HL-60 (cell line): Measurements from ENCODE around the gene CPED1.
"Not testable (repeated sequence)": the region's sequence is repeated elsewhere in the genome, so short reads cannot be mapped to it uniquely, and the experiment has no call there.

Experiments used
- DNase-seq, 2 experiments: peaks; one replicate each; pipeline ENCODE4 v3.0.0-alpha.2; 2010 to 2020; ENCODE audit warnings: low read depth in 1 of 2, low spot score in 1 of 2
- H3K27ac ChIP-seq: fragments of 250-450 bp; sonication (Bioruptor Pico); replicated peaks from 2 replicates; pipeline ENCODE4 v1.5.1; 2020; ENCODE audit warnings: mild to moderate bottlenecking, moderate library complexity
- H3K27me3 ChIP-seq: fragments of 250-450 bp; sonication (Bioruptor Pico); 2 replicates; pipeline ENCODE4 v1.5.1; 2021; ENCODE audit warnings: mild to moderate bottlenecking, moderate library complexity; ENCODE audit not compliant: insufficient read depth, poor library complexity, severe bottlenecking
- H3K4me3 ChIP-seq: replicated peaks from 2 replicates; pipeline ENCODE4 v1.5.1; 2011; ENCODE audit warnings: mild to moderate bottlenecking, control low read depth, low read length; ENCODE audit not compliant: insufficient read depth
- GABPA ChIP-seq: IDR thresholded peaks from 2 replicates; pipeline ENCODE4 v1.6.1; 2012; ENCODE audit warnings: low read depth
- POLR2AphosphoS5 ChIP-seq: IDR thresholded peaks from 2 replicates; pipeline ENCODE4 v1.6.1; 2012; ENCODE audit warnings: low read depth
- SPI1 ChIP-seq: IDR thresholded peaks from 2 replicates; pipeline ENCODE4 v1.6.1; 2012; ENCODE audit warnings: low read depth, mild to moderate bottlenecking, borderline replicate concordance
- TF ChIP-seq, protein P1 (sequence below): IDR thresholded peaks from one replicate; pipeline ENCODE4 v1.5.1; 2011; ENCODE audit warnings: low read length, control low read depth, inconsistent platforms; ENCODE audit not compliant: insufficient read depth
- TF ChIP-seq, protein P2 (sequence below): IDR thresholded peaks from 2 replicates; pipeline ENCODE4 v1.6.1; 2012; ENCODE audit warnings: low read depth; ENCODE audit not compliant: insufficient replicate concordance

CPED1 gene

DNA sequence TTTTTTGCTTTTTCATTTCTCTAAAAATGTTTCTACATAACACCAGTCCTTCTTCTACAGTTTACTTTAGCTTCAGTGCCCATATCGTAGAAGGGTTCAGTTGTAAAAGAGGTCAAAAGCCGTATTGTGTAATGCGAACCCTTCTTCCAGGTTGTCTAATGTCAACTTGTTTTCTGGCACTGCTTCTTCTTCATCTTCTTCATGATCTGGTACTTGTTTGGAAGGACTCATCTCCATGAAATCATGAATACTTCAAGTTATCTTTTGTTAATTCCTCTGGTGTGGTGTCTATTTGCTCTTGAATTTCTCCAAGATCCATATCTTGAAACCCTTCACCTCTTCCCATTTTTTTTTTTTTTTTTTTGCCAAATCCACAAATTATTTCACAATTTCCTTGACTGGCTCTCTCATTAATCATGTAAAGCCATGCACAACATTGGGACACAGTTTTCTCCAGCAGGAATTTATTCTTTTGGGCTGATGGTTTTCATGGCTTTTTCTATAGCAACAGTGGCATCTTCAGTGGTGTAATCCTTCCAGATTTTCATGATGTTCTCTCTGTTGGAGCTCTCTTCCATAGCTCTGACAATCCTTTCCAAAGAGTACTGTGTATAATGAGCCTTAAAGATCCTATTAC lies 85.1 kb downstream of the CPED1 start:
- no peak overlapping the region for H3K27ac ChIP-seq
- no peak for TF ChIP-seq SPI1
- no peak for TF ChIP-seq GABPA
- TF ChIP-seq, protein P1, sequence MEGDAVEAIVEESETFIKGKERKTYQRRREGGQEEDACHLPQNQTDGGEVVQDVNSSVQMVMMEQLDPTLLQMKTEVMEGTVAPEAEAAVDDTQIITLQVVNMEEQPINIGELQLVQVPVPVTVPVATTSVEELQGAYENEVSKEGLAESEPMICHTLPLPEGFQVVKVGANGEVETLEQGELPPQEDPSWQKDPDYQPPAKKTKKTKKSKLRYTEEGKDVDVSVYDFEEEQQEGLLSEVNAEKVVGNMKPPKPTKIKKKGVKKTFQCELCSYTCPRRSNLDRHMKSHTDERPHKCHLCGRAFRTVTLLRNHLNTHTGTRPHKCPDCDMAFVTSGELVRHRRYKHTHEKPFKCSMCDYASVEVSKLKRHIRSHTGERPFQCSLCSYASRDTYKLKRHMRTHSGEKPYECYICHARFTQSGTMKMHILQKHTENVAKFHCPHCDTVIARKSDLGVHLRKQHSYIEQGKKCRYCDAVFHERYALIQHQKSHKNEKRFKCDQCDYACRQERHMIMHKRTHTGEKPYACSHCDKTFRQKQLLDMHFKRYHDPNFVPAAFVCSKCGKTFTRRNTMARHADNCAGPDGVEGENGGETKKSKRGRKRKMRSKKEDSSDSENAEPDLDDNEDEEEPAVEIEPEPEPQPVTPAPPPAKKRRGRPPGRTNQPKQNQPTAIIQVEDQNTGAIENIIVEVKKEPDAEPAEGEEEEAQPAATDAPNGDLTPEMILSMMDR, result no peak
- no peak for TF ChIP-seq POLR2AphosphoS5
- TF ChIP-seq, protein P2, sequence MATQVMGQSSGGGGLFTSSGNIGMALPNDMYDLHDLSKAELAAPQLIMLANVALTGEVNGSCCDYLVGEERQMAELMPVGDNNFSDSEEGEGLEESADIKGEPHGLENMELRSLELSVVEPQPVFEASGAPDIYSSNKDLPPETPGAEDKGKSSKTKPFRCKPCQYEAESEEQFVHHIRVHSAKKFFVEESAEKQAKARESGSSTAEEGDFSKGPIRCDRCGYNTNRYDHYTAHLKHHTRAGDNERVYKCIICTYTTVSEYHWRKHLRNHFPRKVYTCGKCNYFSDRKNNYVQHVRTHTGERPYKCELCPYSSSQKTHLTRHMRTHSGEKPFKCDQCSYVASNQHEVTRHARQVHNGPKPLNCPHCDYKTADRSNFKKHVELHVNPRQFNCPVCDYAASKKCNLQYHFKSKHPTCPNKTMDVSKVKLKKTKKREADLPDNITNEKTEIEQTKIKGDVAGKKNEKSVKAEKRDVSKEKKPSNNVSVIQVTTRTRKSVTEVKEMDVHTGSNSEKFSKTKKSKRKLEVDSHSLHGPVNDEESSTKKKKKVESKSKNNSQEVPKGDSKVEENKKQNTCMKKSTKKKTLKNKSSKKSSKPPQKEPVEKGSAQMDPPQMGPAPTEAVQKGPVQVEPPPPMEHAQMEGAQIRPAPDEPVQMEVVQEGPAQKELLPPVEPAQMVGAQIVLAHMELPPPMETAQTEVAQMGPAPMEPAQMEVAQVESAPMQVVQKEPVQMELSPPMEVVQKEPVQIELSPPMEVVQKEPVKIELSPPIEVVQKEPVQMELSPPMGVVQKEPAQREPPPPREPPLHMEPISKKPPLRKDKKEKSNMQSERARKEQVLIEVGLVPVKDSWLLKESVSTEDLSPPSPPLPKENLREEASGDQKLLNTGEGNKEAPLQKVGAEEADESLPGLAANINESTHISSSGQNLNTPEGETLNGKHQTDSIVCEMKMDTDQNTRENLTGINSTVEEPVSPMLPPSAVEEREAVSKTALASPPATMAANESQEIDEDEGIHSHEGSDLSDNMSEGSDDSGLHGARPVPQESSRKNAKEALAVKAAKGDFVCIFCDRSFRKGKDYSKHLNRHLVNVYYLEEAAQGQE, result no peak
- H3K4me3 ChIP-seq, result no peak overlapping the region
- no peak for DNase-seq
- H3K27me3 ChIP-seq, result no peaks in the 10 kb centered on the region

GRCh38 chr7:121075424-121075841 lies 86.9 kb downstream of the CPED1 start:
- H3K27ac ChIP-seq, H3K27me3 ChIP-seq, H3K4me3 ChIP-seq, DNase-seq: not testable (repeated sequence)

DNA sequence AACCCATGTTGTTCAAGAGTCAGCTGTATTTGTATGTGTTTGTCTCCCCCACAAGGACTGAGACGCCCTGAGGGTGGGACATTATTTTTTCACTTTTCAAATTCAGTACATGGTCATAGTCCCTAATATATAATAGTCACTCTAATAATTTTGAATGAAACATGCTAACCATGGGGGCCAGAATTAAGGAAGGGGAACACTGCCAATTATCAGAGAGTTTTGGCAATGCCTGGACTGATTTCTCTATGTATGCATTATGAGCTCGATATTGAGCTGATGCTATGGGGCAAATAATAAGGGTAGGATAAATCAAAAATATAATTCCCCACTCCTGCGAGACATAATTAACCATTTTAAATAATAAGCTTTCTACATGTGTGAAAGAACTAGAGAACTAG lies 87.4 kb downstream of the CPED1 start:
- Histone ChIP-seq H3K27ac (no peak overlapping the region), H3K4me3 (no peak overlapping the region), H3K27me3 (no peaks in the 10 kb centered on the region)
- DNase-seq, result no peak
- TF ChIP-seq, protein P2, result no peak
- TF ChIP-seq SPI1 (no peak), GABPA (no peak), POLR2AphosphoS5 (no peak)
- TF ChIP-seq, protein P1, result no peak

GRCh38 chr7:121076350-121077164 lies 88.0 kb downstream of the CPED1 start:
- no peak overlapping the region for H3K4me3 ChIP-seq
- TF ChIP-seq POLR2AphosphoS5 (no peak), GABPA (no peak), SPI1 (no peak)
- TF ChIP-seq, protein P2, result no peak
- TF ChIP-seq, protein P1, result no peak
- H3K27me3 ChIP-seq, result no peaks in the 10 kb centered on the region
- H3K27ac ChIP-seq, result no peak overlapping the region
- no peak for DNase-seq
